ENCODE data around the gene GIPC1. TPM values are rescaled to one million over a fixed set of nuclear protein-coding genes. Genes with fewer than 3 reads are reported as not detected.

GIPC1 gene
- total RNA-seq, 1 donor from 2014 or later = 45.5 TPM

DNA sequence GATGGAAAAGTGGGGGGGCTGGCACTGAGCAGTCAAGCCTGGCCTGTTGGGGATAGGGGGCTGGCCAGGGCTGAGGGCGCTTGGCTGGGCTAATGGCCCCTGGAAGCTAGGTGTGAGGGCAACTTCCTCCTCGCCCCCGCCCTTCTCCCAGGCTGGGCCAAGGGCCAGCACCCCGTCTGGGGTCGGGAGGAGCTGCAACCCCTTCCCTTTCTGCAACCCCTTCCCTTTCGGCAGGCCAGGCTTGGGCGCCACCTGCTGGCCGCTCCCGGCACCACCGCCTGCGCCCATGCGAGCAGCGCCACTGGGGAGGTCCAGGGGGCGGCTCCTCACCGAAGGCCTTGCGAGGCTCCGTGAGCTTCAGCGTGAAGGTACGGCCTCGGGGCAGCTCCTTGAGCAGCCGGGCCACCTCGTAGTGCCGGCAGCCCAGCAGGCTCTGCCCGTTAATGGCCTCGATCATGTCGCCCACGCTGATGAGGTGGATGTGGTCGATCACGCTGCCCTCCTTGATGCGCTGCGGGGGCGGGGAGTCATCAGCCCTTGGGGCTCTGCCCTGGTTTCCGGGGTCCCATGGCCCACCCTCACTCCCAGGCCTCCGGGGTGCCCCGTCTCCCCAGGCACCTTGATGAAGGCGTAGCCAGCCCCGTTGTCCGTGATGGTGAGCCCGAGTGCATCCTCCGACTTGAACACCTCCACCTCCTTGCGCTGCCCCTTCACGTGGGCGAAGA lies 15.8 kb downstream of the GIPC1 start:
- intact Hi-C loops (cut with micrococcal nuclease) = no loop called here
- Histone ChIP-seq H3K4me3 (no peak overlapping the region), H3K4me1 (peaks cover 23% of the 10 kb centered on the region), H3K27ac (replicated peaks) (no peak overlapping the region), H3K27me3 (ENCODE audit: low read depth) (peaks cover 16% of the 10 kb centered on the region), H3K9me3 (replicated peaks) (no peaks in the 10 kb centered on the region), H3K36me3 (peaks cover 67% of the 10 kb centered on the region)
- TF ChIP-seq, protein P1, sequence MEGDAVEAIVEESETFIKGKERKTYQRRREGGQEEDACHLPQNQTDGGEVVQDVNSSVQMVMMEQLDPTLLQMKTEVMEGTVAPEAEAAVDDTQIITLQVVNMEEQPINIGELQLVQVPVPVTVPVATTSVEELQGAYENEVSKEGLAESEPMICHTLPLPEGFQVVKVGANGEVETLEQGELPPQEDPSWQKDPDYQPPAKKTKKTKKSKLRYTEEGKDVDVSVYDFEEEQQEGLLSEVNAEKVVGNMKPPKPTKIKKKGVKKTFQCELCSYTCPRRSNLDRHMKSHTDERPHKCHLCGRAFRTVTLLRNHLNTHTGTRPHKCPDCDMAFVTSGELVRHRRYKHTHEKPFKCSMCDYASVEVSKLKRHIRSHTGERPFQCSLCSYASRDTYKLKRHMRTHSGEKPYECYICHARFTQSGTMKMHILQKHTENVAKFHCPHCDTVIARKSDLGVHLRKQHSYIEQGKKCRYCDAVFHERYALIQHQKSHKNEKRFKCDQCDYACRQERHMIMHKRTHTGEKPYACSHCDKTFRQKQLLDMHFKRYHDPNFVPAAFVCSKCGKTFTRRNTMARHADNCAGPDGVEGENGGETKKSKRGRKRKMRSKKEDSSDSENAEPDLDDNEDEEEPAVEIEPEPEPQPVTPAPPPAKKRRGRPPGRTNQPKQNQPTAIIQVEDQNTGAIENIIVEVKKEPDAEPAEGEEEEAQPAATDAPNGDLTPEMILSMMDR (IDR thresholded peaks at IDR 0.05; ENCODE audit: borderline replicate concordance) = peak; percentile 82
- peak; percentile 48 for DNase-seq

DNA sequence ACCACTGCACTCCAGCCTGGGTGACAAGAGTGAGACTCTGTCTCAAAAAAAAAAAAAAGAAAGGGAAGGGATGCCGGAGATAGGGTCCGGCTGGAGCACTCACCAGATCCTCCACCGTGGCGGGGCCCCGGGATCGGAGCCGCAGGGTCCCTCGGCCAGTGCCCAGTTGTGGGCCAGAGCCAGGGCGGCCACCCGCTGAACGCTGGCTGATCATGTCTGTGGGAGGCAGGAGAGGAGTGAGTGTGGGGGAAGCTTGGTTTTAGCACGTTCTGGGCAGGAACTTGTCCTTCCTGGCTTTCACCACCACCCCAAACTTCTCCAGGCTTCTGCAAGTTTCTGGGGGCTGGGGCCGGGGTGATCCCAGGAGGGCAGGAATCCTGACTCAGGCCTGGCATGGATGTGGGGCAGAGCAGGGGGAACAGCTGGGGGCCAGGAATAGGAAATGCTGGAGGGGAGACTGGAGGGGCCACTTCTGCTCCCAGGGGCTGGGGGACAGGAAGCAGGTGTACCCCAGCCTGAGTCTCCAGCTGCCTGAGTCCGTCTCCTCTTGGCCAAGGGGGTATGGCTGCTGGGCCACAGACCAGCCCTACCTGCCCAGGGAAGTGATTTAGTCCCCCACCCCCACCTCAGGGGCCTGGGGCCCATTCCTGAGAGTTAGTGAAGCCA lies 16.5 kb downstream of the GIPC1 start:
- H3K4me1 ChIP-seq = peaks cover 30% of the 10 kb centered on the region
- no peaks in the 10 kb centered on the region for H3K9me3 ChIP-seq (replicated peaks)
- intact Hi-C loops (cut with micrococcal nuclease) = no loop called here
- TF ChIP-seq, protein P1 (IDR thresholded peaks at IDR 0.05; ENCODE audit: borderline replicate concordance) = no peak
- H3K27me3 ChIP-seq (ENCODE audit: low read depth) = peaks cover 23% of the 10 kb centered on the region
- peaks cover 64% of the 10 kb centered on the region for H3K36me3 ChIP-seq
- no peak overlapping the region for H3K4me3 ChIP-seq
- no peak overlapping the region for H3K27ac ChIP-seq (replicated peaks)
- no peak for DNase-seq

DNA sequence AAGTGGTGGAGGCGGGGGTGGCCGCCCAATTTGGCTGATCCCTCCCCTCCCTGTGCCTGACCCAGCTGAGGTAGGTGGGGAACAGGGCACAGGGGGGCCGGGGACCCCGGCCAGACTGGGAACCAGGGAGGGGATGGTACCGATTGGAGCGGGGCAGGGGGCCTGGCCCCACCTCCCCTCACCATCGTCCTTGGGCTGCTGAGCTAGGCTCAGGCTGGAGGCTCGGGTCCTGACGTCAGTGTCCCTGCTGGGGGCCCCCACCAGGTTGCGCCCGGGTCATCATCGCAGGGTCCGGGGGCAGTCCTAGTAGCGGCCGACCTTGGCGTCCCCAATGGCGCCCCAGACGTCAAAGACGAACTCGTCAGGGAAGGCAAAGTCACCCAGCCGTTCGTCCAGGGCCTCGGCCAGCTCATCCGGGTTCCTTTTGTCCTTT lies 17.8 kb downstream of the GIPC1 start:
- Histone ChIP-seq H3K4me1 (peaks cover 42% of the 10 kb centered on the region), H3K36me3 (peaks cover 51% of the 10 kb centered on the region), H3K27ac (replicated peaks) (no peak overlapping the region), H3K27me3 (ENCODE audit: low read depth) (peaks cover 36% of the 10 kb centered on the region), H3K9me3 (replicated peaks) (no peaks in the 10 kb centered on the region), H3K4me3 (no peak overlapping the region)
- intact Hi-C loops (cut with micrococcal nuclease) = no loop called here
- DNase-seq = no peak
- TF ChIP-seq, protein P1 (IDR thresholded peaks at IDR 0.05; ENCODE audit: borderline replicate concordance) = no peak

DNA sequence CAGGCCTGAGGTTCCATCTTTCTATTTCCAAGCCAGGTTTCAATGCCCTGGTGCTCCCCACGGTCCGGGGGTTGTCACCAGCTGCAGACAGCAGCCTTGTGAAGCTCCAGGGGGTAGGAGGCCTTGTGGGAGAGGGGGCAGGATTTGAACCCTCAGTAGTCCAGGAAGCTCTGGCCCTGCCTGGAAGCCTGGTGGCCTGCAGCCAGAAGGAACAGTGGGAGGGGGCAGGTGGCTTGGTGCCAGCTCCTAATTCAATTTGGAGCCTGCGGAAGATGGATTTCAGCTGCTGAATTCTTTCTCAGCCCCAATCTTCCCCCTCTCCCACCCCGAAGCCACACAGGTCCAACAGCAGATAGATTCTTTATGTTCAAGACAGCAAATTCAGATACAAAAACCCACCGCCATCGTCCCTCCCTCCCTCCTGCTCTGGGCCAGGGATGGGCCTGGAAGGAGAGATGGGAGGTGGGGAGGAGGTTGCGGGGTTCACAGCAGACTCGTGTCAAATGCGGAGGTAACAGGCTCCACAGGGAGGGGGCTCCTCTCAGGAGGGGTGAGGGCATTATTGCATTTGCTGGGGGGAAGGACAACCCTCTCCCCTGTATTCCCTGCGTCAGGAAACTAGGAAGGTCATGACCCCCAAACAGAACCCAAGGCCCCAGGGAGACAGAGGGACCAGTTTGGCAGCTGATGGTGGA lies 18.4 kb downstream of the GIPC1 start:
- peaks cover 46% of the 10 kb centered on the region for H3K36me3 ChIP-seq
- peaks cover 47% of the 10 kb centered on the region for H3K4me1 ChIP-seq
- TF ChIP-seq, protein P1 (IDR thresholded peaks at IDR 0.05; ENCODE audit: borderline replicate concordance) = no peak
- DNase-seq = no peak
- H3K27ac ChIP-seq (replicated peaks) = no peak overlapping the region
- no peaks in the 10 kb centered on the region for H3K9me3 ChIP-seq (replicated peaks)
- intact Hi-C loops (cut with micrococcal nuclease) = no loop called here
- H3K27me3 ChIP-seq (ENCODE audit: low read depth) = peaks cover 41% of the 10 kb centered on the region
- no peak overlapping the region for H3K4me3 ChIP-seq

DNA sequence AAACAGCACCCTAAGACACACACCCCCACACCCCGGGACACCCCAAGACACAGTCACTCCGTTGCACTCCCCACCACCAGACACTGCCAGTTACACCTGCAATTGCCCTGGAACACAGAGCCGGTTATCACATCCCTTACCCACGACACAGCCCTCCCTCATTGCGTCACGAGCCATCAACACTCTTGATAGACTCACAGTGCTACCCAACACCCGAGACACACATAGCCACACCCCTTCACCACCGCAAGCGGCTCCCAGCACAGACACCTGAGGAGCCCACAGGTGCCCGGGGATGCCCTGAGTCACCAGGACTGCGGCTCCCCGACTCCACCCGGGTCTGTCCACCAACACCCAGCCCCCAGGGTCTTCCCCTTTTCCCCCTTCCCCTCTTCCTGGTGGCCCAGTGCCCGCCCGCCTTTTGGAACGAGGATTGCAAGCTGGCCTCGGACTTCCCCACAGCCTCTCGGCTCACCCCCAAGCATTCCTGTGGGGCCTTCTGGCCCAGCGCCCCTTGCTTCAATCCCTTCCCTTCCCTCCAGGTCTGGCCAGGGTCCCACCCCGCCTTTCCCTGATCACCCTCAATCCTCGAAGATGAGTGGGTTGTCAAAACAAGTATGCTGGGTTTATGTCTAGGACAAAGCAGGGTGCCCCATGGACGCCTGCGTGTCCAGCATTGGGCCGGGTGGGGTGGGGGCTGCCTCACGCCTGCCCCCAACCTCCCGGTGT lies 19.1 kb downstream of the GIPC1 start:
- intact Hi-C loops (cut with micrococcal nuclease) = no loop called here
- Histone ChIP-seq H3K9me3 (replicated peaks) (no peaks in the 10 kb centered on the region), H3K36me3 (peaks cover 38% of the 10 kb centered on the region), H3K27ac (replicated peaks) (no peak overlapping the region), H3K4me1 (peaks cover 55% of the 10 kb centered on the region), H3K27me3 (ENCODE audit: low read depth) (peaks cover 45% of the 10 kb centered on the region), H3K4me3 (no peak overlapping the region)
- no peak for DNase-seq
- TF ChIP-seq, protein P1 (IDR thresholded peaks at IDR 0.05; ENCODE audit: borderline replicate concordance) = no peak

Measured in left ventricle myocardium inferior (tissue), 1 donor.